ENCODE results near the gene PITPNC1.
"Not testable (repeated sequence)": the region's sequence is repeated elsewhere in the genome, so short reads cannot be mapped to it uniquely, and the experiment has no call there.

GRCh38 chr17:67516571-67516970 is 139.5 kb downstream of the PITPNC1 start:
- TF ChIP-seq CTCF (conservative IDR thresholded peaks at IDR 0.05; ENCODE audit: low read depth, low read length); EZH2 (IDR thresholded peaks at IDR 0.05; ENCODE audit: borderline replicate concordance, low read depth, low read length, poor library complexity, severe bottlenecking): not testable (repeated sequence)

All from A673 (cell line).